Measurements from ENCODE around the gene SVBP.

Gene SVBP

DNA sequence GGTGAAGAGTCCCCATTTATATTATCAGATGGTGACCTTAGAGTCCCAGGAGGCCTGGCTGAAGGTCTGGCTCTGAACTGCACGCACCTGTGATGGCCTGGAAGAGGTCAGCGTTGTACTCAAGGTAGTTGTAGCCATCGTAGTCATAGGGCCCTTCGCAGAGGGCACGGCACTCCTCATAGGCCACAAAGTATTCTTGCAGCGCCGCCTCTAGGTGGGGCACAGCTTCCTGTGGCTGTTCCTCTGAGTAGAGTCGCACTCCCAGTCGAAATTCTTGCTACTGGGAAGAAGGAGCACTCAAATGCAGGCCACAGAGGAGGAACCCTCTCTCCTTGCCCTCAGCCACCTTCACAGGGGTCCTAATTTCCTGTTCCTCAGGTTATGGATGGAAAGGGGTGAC is 58.1 kb downstream of the SVBP start:
- no peak for FAIRE-seq

DNA sequence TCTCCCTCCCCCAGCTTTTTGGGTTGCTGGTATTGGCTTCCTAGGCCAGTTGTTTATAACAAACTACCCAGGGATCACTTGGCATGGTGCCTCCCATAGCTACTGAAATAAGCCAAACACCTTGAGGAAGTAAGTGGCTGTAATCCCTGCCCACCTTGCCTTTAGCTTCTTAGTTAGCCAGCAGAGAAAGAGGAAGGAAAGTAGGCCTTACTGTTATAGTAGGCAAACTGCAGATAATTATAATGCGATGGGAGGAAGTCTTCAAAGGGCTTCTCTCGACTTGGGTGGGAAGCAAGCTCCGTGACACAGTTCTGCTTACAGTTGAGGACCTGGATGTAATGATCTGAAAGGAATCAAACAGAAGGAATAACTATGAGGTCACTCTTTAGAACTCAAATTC is 58.6 kb downstream of the SVBP start:
- FAIRE-seq = no peak

DNA sequence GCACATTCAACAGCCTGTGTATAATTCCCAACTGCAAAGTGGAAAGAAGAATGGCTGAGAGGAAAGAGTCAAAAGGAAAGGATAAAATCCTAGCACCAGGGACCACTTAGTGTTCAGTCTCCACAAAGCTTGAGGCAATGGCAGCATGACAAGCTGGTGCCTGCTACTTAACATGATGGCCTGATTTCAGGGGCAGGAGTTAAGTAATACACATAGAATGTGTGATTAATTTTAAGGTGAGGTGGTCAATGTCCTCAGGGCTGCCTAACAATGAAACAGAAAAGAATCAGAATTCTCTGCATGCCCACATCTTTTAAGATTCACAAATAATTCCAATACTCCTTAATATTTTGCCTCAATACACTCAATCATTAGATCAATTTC is 59.3 kb downstream of the SVBP start:
- no peak for FAIRE-seq

Data from G401.6 (cell line).